Esophagus squamous epithelium (tissue), 4 donors: ENCODE data around the gene CPNE9.

Experiments used
- CTCF ChIP-seq, 6 experiments: fragments of 450-650 bp in 4 of 6; fragments of 200-600 bp in 2 of 6; sonication (generic) in 2 of 6; IDR thresholded peaks; one replicate each; pipeline ENCODE4 v1.5.1; 2016 to 2019; ENCODE audit warnings: antibody characterized with exemption in 6 of 6, mild to moderate bottlenecking in 4 of 6, moderate library complexity in 4 of 6
- POLR2A ChIP-seq, 4 donors: fragments of 450-650 bp; IDR thresholded peaks; one replicate each; pipeline ENCODE4 v1.6.1; 2017; ENCODE audit warnings: antibody characterized with exemption in 4 of 4, mild to moderate bottlenecking in 4 of 4, moderate library complexity in 3 of 4

DNA sequence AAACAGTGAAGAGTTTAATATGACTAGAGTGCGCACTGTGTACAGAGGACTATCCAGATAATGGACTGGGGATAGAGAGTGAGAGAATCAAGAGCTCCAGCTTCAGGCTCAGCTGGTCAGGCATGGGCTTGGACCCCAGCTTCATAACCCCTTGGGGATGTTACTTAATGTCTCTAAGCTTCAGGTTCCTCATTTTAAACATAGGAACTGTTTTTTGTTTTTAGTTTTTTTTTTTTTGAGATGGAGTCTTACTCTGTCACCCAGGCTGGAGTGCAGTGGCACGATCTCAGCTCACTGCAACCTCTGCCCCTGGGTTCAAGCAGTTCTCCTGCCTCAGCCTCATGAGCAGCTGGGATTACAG lies 18.0 kb downstream of the CPNE9 start:
- TF ChIP-seq CTCF (IDR thresholded peaks at IDR 0.05) (no peak), POLR2A (IDR thresholded peaks at IDR 0.05) (no peak)
